ENCODE measurements around the gene PIK3R1. TPM values are rescaled to one million over a fixed set of nuclear protein-coding genes. Genes with fewer than 3 reads are reported as not detected.
A peak's percentile ranks its signal among the peaks of the same experiment; 100 is the strongest.

Gene PIK3R1
- total and polyA plus RNA-seq, 10 of the 15 experiments (the other 5 are each of a cell fraction or from before 2014, with no cell fraction given): 7.8 to 38.4 (median 15.7) TPM

GRCh38 chr5:68285851-68286611, 70.5 kb downstream of the PIK3R1 start (continued):
- no peak for TF ChIP-seq BHLHE40 (IDR thresholded peaks at IDR 0.05; ENCODE audit: borderline replicate concordance in 1 of 2, low read depth in 2 of 2, low read length in 1 of 2)
- no peak for TF ChIP-seq ZBTB11 (CRISPR knock-in tag; IDR thresholded peaks at IDR 0.05)
- no peak for TF ChIP-seq MYC (IDR thresholded peaks at IDR 0.05; ENCODE audit: insufficient read depth, insufficient read length, insufficient replicate concordance, low read length, severe bottlenecking)
- TF ChIP-seq IRF5 (IDR thresholded peaks at IDR 0.05; ENCODE audit: borderline replicate concordance): no peak
- TF ChIP-seq SUPT20H (IDR thresholded peaks at IDR 0.05; ENCODE audit: borderline replicate concordance, control insufficient read depth, low read depth, low read length): no peak
- no peak for TF ChIP-seq ESRRA (IDR thresholded peaks at IDR 0.05; ENCODE audit: low read length)
- TF ChIP-seq PAX8 (IDR thresholded peaks at IDR 0.05): 0 out of 2 replicates have a peak, but pooled peaks have one; percentile 56
- TF ChIP-seq SMC3 (IDR thresholded peaks at IDR 0.05; ENCODE audit: borderline replicate concordance, low read length): peak; percentile 85
- no peak for TF ChIP-seq STAT1 (conservative IDR thresholded peaks at IDR 0.05)
- no peak for TF ChIP-seq SIN3A (IDR thresholded peaks at IDR 0.05; ENCODE audit: low read depth, low read length)
- TF ChIP-seq, protein P1, sequence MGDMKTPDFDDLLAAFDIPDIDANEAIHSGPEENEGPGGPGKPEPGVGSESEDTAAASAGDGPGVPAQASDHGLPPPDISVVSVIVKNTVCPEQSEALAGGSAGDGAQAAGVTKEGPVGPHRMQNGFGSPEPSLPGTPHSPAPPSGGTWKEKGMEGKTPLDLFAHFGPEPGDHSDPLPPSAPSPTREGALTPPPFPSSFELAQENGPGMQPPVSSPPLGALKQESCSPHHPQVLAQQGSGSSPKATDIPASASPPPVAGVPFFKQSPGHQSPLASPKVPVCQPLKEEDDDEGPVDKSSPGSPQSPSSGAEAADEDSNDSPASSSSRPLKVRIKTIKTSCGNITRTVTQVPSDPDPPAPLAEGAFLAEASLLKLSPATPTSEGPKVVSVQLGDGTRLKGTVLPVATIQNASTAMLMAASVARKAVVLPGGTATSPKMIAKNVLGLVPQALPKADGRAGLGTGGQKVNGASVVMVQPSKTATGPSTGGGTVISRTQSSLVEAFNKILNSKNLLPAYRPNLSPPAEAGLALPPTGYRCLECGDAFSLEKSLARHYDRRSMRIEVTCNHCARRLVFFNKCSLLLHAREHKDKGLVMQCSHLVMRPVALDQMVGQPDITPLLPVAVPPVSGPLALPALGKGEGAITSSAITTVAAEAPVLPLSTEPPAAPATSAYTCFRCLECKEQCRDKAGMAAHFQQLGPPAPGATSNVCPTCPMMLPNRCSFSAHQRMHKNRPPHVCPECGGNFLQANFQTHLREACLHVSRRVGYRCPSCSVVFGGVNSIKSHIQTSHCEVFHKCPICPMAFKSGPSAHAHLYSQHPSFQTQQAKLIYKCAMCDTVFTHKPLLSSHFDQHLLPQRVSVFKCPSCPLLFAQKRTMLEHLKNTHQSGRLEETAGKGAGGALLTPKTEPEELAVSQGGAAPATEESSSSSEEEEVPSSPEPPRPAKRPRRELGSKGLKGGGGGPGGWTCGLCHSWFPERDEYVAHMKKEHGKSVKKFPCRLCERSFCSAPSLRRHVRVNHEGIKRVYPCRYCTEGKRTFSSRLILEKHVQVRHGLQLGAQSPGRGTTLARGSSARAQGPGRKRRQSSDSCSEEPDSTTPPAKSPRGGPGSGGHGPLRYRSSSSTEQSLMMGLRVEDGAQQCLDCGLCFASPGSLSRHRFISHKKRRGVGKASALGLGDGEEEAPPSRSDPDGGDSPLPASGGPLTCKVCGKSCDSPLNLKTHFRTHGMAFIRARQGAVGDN (IDR thresholded peaks at IDR 0.05): 0 out of 2 replicates have a peak, but pooled peaks have one; percentile 42
- TF ChIP-seq BRCA1 (IDR thresholded peaks at IDR 0.05; ENCODE audit: low read depth, low read length): no peak
- no peak for TF ChIP-seq SIX5 (IDR thresholded peaks at IDR 0.05; ENCODE audit: low read depth, low read length, severe bottlenecking)
- TF ChIP-seq MEF2B (IDR thresholded peaks at IDR 0.05; ENCODE audit: partially characterized antibody, poor library complexity, severe bottlenecking): peak; percentile 6
- TF ChIP-seq RFX5 (IDR thresholded peaks at IDR 0.05; ENCODE audit: low read depth, low read length): no peak
- no peak for TF ChIP-seq ZNF207 (IDR thresholded peaks at IDR 0.05; ENCODE audit: borderline replicate concordance)
- no peak for TF ChIP-seq CEBPB (IDR thresholded peaks at IDR 0.05; ENCODE audit: borderline replicate concordance in 1 of 2, low read depth in 2 of 2, low read length in 2 of 2)
- TF ChIP-seq HCFC1 (IDR thresholded peaks at IDR 0.05; ENCODE audit: low read length): no peak

All from GM12878 (cell line).